RWPE1 (cell line): Measurements from ENCODE around the gene STYX.

Source experiments
- CTCF ChIA-PET: fragments of 350-600 bp; sonication (Branson Sonifier 250); formaldehyde crosslinking; extraction: SDS; loops from one replicate; lab custom pipeline; 2021; lab: Yijun Ruan, JAX
- POLR2A ChIA-PET: fragments of 400-600 bp; formaldehyde crosslinking; extraction: SDS; loops from one replicate; lab custom pipeline; 2020; ENCODE audit warnings: antibody characterized with exemption; ENCODE audit not compliant: low non-redundant PET; lab: Yijun Ruan, JAX
- DNase-seq: peaks from one replicate; pipeline ENCODE4 v3.0.0; 2012; ENCODE audit warnings: low spot score
- H3K27ac ChIP-seq: fragments of 450-650 bp; 2 replicates; pipeline ENCODE4 v1.5.1; 2017
- CTCF ChIP-seq: fragments of 450-650 bp; conservative IDR thresholded peaks from 2 replicates; pipeline ENCODE4 v1.5.1; 2017; ENCODE audit warnings: low read depth, mild to moderate bottlenecking

STYX gene

GRCh38 chr14:52693036-52693435 lies 36.9 kb upstream of the STYX start:
- no peak for TF ChIP-seq CTCF
- CTCF ChIA-PET = interaction anchor here (0.6 kb wide), 1 partner anchor 1816 kb away, joined by 4 read pairs; no protein-coding TSS in a partner anchor
- H3K27ac ChIP-seq = peak overlapping the region; percentile 6
- DNase-seq = no peak
- POLR2A ChIA-PET = no interaction called here

- H3K27ac ChIP-seq = peak overlapping the region; percentile 6
- no peak for DNase-seq
- CTCF ChIA-PET = interaction anchor here (0.6 kb wide), 1 partner anchor 1816 kb away, joined by 4 read pairs; no protein-coding TSS in a partner anchor
- POLR2A ChIA-PET = no interaction called here
- TF ChIP-seq CTCF = no peak
These were observed 36.4 kb upstream of the STYX start for GRCh38 chr14:52693532-52693931.

- no peak for TF ChIP-seq CTCF
- ChIA-PET CTCF (no interaction called here), POLR2A (interaction anchor here (0.5 to 1.0 kb wide), 2 partner anchors 13 to 1953 kb away, joined by 3 read pairs; no protein-coding TSS in a partner anchor)
- H3K27ac ChIP-seq = peak overlapping the region; percentile 97
- DNase-seq = peak; percentile 22
These were observed 35.0 kb upstream of the STYX start for GRCh38 chr14:52694761-52695480.

GRCh38 chr14:52695481-52696091 lies 34.4 kb upstream of the STYX start, which contains the start of gene ERO1A:
Gene ERO1A (minus strand): TSS chr14:52695558. CDS start chr14:52695481, 77 bp downstream.
- DNase-seq = peak; percentile 65
- H3K27ac ChIP-seq = peak within 1 kb of the TSS; percentile 97
- ChIA-PET POLR2A (interaction anchor here (0.6 to 1.0 kb wide), 2 partner anchors 12 to 74 kb away, joined by 3 read pairs; no protein-coding TSS in a partner anchor), CTCF (interaction anchor here (0.7 kb wide), 1 partner anchor 60 kb away, joined by 4 read pairs; no protein-coding TSS in a partner anchor)
- TF ChIP-seq CTCF = no peak

GRCh38 chr14:52700701-52701172 lies 29.2 kb upstream of the STYX start:
- CTCF ChIA-PET = no interaction called here
- POLR2A ChIA-PET = no interaction called here
- peak; percentile 71 for DNase-seq
- TF ChIP-seq CTCF = no peak
- no peak overlapping the region for H3K27ac ChIP-seq

GRCh38 chr14:52701223-52701622 lies 28.7 kb upstream of the STYX start:
- TF ChIP-seq CTCF = no peak
- ChIA-PET CTCF (no interaction called here), POLR2A (no interaction called here)
- DNase-seq = no peak
- no peak overlapping the region for H3K27ac ChIP-seq
